ENCODE data around the gene CPLANE1. TPM values are rescaled to one million over a fixed set of nuclear protein-coding genes. Genes with fewer than 3 reads are reported as not detected.

CPLANE1 gene
- total and polyA plus RNA-seq, 10 of the 15 experiments (the other 5 are each of a cell fraction or from before 2014, with no cell fraction given): 1.7 to 14.8 (median 6.7) TPM

GRCh38 chr5:37174928-37175327, 74.2 kb downstream of the CPLANE1 start (continued):
- TF ChIP-seq, protein P1, sequence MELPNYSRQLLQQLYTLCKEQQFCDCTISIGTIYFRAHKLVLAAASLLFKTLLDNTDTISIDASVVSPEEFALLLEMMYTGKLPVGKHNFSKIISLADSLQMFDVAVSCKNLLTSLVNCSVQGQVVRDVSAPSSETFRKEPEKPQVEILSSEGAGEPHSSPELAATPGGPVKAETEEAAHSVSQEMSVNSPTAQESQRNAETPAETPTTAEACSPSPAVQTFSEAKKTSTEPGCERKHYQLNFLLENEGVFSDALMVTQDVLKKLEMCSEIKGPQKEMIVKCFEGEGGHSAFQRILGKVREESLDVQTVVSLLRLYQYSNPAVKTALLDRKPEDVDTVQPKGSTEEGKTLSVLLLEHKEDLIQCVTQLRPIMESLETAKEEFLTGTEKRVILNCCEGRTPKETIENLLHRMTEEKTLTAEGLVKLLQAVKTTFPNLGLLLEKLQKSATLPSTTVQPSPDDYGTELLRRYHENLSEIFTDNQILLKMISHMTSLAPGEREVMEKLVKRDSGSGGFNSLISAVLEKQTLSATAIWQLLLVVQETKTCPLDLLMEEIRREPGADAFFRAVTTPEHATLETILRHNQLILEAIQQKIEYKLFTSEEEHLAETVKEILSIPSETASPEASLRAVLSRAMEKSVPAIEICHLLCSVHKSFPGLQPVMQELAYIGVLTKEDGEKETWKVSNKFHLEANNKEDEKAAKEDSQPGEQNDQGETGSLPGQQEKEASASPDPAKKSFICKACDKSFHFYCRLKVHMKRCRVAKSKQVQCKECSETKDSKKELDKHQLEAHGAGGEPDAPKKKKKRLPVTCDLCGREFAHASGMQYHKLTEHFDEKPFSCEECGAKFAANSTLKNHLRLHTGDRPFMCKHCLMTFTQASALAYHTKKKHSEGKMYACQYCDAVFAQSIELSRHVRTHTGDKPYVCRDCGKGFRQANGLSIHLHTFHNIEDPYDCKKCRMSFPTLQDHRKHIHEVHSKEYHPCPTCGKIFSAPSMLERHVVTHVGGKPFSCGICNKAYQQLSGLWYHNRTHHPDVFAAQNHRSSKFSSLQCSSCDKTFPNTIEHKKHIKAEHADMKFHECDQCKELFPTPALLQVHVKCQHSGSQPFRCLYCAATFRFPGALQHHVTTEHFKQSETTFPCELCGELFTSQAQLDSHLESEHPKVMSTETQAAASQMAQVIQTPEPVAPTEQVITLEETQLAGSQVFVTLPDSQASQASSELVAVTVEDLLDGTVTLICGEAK (IDR thresholded peaks at IDR 0.05; ENCODE audit: borderline replicate concordance): no peak
- TF ChIP-seq, protein P2, sequence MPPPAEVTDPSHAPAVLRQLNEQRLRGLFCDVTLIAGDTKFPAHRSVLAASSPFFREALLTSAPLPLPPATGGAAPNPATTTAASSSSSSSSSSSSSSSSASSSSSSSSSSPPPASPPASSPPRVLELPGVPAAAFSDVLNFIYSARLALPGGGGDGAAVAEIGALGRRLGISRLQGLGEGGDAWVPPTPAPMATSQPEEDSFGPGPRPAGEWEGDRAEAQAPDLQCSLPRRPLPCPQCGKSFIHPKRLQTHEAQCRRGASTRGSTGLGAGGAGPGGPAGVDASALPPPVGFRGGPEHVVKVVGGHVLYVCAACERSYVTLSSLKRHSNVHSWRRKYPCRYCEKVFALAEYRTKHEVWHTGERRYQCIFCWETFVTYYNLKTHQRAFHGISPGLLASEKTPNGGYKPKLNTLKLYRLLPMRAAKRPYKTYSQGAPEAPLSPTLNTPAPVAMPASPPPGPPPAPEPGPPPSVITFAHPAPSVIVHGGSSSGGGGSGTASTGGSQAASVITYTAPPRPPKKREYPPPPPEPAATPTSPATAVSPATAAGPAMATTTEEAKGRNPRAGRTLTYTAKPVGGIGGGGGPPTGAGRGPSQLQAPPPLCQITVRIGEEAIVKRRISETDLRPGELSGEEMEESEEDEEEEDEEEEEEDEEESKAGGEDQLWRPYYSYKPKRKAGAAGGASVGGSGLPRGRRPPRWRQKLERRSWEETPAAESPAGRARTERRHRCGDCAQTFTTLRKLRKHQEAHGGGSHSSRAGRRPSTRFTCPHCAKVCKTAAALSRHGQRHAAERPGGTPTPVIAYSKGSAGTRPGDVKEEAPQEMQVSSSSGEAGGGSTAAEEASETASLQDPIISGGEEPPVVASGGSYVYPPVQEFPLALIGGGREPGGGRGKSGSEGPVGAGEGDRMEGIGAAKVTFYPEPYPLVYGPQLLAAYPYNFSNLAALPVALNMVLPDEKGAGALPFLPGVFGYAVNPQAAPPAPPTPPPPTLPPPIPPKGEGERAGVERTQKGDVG (CRISPR knock-in tag; IDR thresholded peaks at IDR 0.05): no peak
- TF ChIP-seq CHD4 (IDR thresholded peaks at IDR 0.05) (no peak), ESRRA (IDR thresholded peaks at IDR 0.05; ENCODE audit: low read length) (no peak), ATF3 (IDR thresholded peaks at IDR 0.05; ENCODE audit: borderline replicate concordance, extremely low read depth, low read depth, low read length) (no peak), LARP7 (IDR thresholded peaks at IDR 0.05) (no peak), TCF12 (IDR thresholded peaks at IDR 0.05; ENCODE audit: low read depth, low read length) (no peak), SP1 (IDR thresholded peaks at IDR 0.05; ENCODE audit: low read depth, low read length) (no peak), MTA3 (IDR thresholded peaks at IDR 0.05; ENCODE audit: borderline replicate concordance, low read length) (no peak), ZNF207 (IDR thresholded peaks at IDR 0.05; ENCODE audit: borderline replicate concordance) (no peak), CUX1 (IDR thresholded peaks at IDR 0.05; ENCODE audit: insufficient replicate concordance, low read depth, low read length) (no peak)
- TF ChIP-seq, protein P3, sequence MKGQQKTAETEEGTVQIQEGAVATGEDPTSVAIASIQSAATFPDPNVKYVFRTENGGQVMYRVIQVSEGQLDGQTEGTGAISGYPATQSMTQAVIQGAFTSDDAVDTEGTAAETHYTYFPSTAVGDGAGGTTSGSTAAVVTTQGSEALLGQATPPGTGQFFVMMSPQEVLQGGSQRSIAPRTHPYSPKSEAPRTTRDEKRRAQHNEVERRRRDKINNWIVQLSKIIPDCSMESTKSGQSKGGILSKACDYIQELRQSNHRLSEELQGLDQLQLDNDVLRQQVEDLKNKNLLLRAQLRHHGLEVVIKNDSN (IDR thresholded peaks at IDR 0.05; ENCODE audit: borderline replicate concordance, extremely low read length, insufficient read depth, low read depth, low read length): no peak
- TF ChIP-seq, protein P4, sequence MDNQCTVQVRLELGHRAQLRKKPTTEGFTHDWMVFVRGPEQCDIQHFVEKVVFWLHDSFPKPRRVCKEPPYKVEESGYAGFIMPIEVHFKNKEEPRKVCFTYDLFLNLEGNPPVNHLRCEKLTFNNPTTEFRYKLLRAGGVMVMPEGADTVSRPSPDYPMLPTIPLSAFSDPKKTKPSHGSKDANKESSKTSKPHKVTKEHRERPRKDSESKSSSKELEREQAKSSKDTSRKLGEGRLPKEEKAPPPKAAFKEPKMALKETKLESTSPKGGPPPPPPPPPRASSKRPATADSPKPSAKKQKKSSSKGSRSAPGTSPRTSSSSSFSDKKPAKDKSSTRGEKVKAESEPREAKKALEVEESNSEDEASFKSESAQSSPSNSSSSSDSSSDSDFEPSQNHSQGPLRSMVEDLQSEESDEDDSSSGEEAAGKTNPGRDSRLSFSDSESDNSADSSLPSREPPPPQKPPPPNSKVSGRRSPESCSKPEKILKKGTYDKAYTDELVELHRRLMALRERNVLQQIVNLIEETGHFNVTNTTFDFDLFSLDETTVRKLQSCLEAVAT (IDR thresholded peaks at IDR 0.05): no peak
